GM19328 (cell line): ENCODE results near the gene IGSF9B.

Experiments
- ATAC-seq: cut with Tn5 transposase; IDR thresholded peaks from one replicate; pipeline ENCODE4 v1.9.1; 2021; ENCODE audit warnings: mild to moderate bottlenecking, moderate library complexity; ENCODE audit not compliant: unreplicated experiment

Gene IGSF9B

GRCh38 chr11:133984828-133985227 lies 28.1 kb upstream of the IGSF9B start:
- no peak for ATAC-seq

GRCh38 chr11:133983660-133984316 lies 27.0 kb upstream of the IGSF9B start:
- ATAC-seq, result no peak

GRCh38 chr11:133982876-133983275 lies 26.1 kb upstream of the IGSF9B start:
- ATAC-seq, result no peak

GRCh38 chr11:133982151-133982550 lies 25.4 kb upstream of the IGSF9B start:
- no peak for ATAC-seq

GRCh38 chr11:133981156-133981555 lies 24.4 kb upstream of the IGSF9B start:
- no peak for ATAC-seq

DNA sequence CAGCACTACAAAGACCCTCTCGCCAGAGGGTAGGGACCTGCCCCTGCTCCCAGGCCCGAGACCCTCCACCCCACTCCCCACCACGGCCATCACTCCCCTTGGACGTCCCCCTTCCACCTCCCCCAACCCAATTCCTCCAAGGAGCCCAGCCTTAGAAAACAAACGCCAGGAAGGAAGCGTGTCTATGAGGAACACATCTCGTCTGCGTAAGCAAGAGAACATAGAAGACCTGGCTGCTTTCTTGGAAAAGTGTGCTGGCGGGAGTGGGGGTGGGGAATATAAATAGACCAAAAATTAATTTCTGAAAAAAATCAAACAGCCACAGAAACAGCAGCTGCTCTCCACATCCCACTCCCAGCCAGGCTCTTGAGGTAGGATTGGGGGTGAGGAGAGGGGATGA lies 23.9 kb upstream of the IGSF9B start:
- no peak for ATAC-seq

DNA sequence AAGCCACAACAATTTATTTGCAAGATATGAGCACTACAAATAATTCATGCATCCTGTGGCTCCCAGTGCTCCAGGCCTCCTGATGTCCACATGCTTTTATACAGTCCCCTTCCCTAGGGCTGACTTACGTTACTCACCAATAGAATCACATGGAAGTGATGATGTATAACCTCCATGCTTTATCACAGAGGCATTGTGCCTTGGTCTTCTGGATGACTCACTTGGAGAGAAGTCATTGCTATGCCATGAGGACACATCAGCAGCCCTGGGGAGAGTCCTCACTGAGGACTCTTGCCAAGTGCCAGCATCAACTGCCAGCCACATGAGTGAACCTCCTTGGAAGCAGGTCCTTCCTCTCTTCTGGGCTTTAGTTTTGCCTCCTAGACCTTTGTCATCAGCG lies 22.0 kb upstream of the IGSF9B start:
- ATAC-seq, result no peak

DNA sequence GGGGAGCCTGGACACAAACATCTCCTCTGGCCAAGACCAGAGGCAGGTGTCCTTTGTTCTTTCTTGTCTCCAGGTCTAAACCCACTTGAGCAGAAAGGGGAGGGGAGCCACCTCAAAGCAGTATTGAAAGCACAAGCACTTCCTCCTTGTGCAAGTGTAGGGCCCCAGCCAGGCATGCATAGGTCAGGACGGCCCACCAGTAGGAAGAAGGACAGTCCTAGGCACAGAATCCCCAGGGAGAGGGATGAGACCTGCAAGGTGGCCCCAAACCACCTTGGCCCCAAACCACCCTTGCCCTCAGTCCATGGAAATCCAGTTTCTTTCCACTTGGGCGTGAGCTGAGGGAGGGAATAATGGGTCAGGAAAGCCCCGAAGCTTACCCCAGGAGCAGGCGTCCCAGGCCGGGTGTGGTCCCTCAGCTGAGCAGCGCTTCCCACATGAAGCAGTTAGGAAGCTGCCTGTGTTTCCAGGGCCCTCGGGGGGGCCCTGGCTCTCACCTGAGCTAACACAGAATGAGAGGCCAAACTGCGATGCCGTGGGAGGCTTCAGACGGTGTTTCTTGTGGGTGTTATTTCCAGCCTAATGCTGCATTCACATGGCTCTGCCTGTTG lies 20.4 kb upstream of the IGSF9B start:
- peak; percentile 97 for ATAC-seq

DNA sequence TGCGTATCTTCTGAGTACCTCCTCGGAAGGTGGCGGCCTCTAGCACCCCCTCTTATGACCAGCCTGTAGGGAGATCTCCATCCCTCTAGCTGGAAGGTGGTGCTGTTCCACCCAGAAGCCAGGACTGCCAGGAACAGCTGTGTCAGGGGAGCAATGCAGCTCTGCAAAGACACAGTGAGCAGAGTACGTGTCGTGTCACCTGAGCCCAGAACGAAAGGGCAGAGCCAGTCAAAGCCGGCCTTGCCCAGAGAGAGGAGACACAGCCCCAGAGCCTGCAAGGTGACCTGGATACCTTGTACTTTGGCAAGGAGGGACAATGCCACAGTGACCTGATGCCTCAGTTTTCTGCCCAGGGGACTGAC lies 18.7 kb upstream of the IGSF9B start:
- ATAC-seq, result no peak

GRCh38 chr11:133974836-133975487 lies 18.2 kb upstream of the IGSF9B start:
- ATAC-seq, result no peak

- ATAC-seq, result no peak
Measured at GRCh38 chr11:133971881-133972280, 15.1 kb upstream of the IGSF9B start.

- ATAC-seq, result no peak
Measured at GRCh38 chr11:133969112-133969511, 12.3 kb upstream of the IGSF9B start.

- no peak for ATAC-seq
Measured at GRCh38 chr11:133968300-133968699, 11.5 kb upstream of the IGSF9B start.

DNA sequence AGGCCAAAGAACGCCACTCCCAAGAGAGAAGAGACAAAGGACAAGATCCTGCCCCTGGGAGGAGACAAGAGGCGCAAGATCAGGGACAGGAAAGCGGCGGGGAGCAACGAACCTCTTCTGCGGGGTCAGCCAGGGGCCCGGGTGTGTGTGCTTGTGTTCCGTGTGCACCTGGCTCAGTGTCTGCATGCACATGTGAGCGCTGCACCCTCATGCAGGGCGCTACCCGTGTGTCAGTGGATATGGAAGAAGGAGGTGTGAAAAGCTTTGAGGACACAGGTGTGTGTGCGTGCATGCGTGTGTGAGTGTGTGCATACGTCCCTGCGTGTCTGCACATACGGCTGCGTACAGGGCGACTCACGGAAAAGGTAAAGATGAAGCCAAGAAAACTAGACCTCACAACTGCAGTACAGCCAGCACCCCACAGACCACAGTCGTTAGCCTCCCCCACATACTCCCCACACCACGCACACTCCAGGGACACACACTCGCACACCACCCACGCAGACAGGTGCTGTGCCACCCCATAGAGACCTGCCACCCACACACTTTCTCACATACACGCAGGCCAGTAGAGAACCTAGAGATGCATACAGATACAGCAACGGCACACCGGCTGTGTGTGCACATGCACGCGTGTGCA lies 11.0 kb upstream of the IGSF9B start:
- ATAC-seq, result no peak

DNA sequence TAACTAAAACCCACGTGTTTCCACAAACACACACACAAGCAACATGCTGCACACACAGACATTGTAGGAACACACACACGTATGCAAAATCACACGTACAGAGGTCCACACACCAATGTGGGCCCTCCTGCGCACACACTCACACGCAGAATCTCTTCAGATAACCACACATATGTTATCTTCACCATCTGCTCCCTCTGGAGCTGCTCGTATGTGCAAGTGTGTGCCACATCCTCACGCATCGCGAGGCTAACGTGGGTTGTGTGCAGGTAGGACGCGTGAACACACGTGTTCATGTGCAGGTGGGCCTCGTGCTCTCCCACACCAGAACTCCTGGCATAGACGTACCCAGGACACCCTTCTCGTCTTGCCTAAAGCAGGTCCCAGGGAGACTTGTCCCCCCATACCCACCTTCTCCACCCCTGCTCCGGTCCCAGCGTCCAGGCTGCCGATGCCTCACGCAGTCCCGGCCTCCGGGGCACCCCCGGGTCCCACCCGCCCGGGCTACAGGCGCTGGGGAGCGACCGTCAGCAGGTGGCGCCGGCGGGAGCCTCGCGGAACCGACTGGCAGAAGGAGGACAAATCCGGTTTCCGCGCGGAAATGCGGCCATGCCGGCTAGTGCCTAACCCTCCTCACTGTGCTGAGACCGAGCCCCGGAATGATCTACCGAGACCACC lies 10.3 kb upstream of the IGSF9B start:
- no peak for ATAC-seq

- no peak for ATAC-seq
Measured at GRCh38 chr11:133966172-133966651, 9.4 kb upstream of the IGSF9B start.

DNA sequence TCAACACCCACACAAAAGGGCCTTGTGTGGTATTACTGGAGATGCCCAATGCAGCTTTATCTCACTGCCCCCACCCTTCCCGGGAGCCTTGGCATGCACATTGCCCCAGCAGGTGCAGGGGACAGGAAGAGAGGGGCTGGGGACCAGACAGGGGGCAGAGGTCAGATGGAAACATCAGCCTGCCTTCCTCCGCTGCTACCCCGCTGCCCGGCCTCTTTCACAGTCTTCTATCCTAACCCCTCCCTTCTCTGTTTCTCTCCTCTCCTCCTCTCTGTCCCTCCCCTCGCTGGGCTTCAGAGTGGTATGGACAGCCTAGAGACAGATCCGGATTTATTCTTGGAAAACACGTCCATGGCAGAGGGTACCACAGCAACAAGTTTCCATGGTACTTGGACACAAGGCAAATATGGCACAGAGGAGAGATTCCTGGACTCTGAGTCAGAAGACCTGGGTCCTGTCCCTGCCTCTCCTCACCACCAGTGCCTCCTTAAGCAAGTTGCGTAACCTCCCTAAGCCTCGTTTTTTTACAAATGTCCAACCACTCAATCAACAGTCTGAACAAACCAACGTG lies 8.3 kb upstream of the IGSF9B start:
- ATAC-seq, result no peak

DNA sequence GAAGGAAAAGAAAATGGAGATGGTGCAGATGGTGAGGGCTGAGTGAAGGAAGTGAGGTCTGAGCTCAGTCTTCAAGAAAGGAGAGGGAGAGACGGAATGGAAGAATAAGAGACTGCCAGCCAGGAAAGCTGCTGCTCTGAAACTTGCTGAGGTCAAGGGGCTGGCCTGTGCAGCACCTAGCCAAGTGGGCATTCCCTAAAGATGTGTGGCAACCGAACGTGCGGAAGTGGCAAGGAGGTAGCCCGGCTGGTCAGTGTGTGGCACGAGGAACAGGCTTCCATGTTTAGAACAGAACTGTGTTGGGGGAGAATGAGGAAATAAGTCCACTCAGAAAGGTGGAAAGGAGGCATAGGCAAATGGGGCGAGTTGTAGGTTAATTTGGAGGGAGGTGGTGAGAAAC lies 7.6 kb upstream of the IGSF9B start:
- ATAC-seq, result no peak

DNA sequence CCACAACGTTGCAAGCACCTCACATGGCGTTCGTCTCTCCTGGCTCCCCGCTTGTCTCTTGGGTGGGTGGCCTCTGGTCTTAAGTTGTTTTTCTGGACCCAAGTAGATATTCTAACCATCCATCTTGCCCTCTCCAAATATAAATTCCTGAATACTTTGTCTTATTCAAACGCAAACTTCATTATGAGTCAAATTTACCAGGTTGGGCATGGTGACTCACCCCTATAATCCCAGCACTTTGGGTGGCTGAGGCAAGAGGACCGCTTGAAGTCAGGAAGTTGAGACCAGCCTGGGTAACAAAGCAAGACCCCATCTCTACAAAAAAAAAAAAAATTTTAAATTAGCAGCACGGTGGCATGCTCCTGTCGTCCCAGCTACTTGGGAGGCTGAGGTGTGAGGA lies 5.1 kb upstream of the IGSF9B start:
- ATAC-seq, result no peak

GRCh38 chr11:133957900-133958299 lies 1.1 kb upstream of the IGSF9B start:
- ATAC-seq, result no peak

GRCh38 chr11:133955945-133956421 lies 785 bp downstream of the IGSF9B start:
- no peak for ATAC-seq
